ENCODE data around the gene UTF1. TPM values are rescaled to one million over a fixed set of nuclear protein-coding genes. Genes with fewer than 3 reads are reported as not detected.

The UTF1 gene
- total and polyA plus RNA-seq, 5 donors, result not detected

DNA sequence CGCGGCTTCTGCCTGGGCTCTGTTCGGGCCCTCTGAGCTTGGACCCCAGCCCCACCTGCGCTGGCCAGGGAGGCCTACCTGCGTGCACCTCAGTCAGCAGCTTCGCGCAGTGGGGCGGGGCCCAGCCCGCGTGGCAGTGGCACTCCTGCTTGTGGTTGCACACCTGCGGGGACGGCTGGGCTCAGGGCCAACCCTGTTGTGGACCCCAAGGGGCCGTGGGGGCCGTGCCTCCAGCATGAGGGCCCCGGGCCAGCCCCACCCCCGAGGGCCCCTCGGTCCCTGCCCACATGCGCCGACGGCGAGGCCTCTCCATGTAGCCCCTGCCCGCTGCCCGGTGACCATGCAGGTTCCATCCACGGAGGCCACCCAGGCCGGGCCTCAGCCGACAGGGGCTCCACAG is 39.4 kb downstream of the UTF1 start:
- no peak for DNase-seq
- H3K27ac ChIP-seq (ENCODE audit: low read length), result no peak overlapping the region
- no peaks in the 10 kb centered on the region for H3K9me3 ChIP-seq (ENCODE audit: control insufficient read depth, low read length)
- intact Hi-C loops (cut with DNase I), result no loop called here
- no peak for ATAC-seq
- 90% methylated on average over 26 of the region's 26 CpGs for WGBS
- H3K4me1 ChIP-seq (ENCODE audit: control insufficient read depth, insufficient read depth, low read length), result no peaks in the 10 kb centered on the region
- H3K27me3 ChIP-seq (ENCODE audit: control insufficient read depth, insufficient read depth), result no peaks in the 10 kb centered on the region
- no peak overlapping the region for H3K4me3 ChIP-seq (ENCODE audit: low read length)

GRCh38 chr10:133270204-133270603 is 40.2 kb downstream of the UTF1 start:
- ATAC-seq (no peak), DNase-seq (no peak)
- WGBS, result 92% methylated on average over 20 of the region's 20 CpGs
- no peaks in the 10 kb centered on the region for H3K27me3 ChIP-seq (ENCODE audit: control insufficient read depth, insufficient read depth)
- H3K4me3 ChIP-seq (ENCODE audit: low read length), result no peak overlapping the region
- no peaks in the 10 kb centered on the region for H3K9me3 ChIP-seq (ENCODE audit: control insufficient read depth, low read length)
- no peak overlapping the region for H3K27ac ChIP-seq (ENCODE audit: low read length)
- intact Hi-C loops (cut with DNase I), result no loop called here
- H3K4me1 ChIP-seq (ENCODE audit: control insufficient read depth, insufficient read depth, low read length), result no peaks in the 10 kb centered on the region

- 93% methylated on average over 19 of the region's 19 CpGs for WGBS
- DNase-seq, result no peak
- Histone ChIP-seq H3K4me3 (ENCODE audit: low read length) (no peak overlapping the region), H3K27ac (ENCODE audit: low read length) (no peak overlapping the region), H3K27me3 (ENCODE audit: control insufficient read depth, insufficient read depth) (no peaks in the 10 kb centered on the region), H3K9me3 (ENCODE audit: control insufficient read depth, low read length) (no peaks in the 10 kb centered on the region), H3K4me1 (ENCODE audit: control insufficient read depth, insufficient read depth, low read length) (no peaks in the 10 kb centered on the region)
- intact Hi-C loops (cut with DNase I), result no loop called here
- ATAC-seq, result no peak
Observed at GRCh38 chr10:133270773-133271297, 40.8 kb downstream of the UTF1 start.

DNA sequence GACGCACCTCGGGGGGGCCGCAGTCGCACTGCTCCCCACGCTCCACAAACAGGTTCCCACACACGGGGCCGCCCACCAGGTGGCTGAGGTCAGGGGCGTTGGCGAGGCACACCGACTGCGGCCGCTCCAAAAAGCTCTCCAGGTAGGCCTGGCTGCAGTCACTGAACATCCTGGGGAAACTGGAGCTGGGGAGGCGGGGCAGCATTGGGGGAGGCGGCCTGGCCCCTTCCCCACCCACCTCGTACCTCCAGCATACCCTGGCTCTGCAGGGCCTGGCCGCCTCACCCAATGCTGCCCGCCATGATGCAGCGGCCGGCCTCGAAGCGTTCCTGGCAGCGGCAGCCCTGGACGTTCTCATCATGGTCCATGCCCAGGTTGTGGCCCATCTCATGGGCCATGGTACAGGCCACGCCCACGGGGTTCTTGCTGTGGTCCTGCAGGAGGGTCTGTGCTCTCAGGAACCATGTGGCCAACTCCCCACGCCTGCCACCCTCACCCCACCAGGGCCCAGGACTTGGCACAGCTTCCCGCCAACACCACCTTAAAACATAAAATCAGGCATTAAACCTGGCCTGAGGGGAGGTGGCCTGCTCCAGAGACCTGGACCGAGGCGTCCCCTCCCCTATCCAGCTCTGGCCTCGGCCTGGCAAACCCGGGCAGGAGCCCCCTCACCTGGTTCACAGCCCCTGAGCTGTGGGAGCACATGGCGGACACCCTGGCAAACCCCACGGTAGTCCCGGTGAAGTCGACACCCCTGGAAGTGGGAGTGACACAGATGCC is 41.7 kb downstream of the UTF1 start:
- intact Hi-C loops (cut with DNase I), result no loop called here
- ATAC-seq, result no peak
- Histone ChIP-seq H3K9me3 (ENCODE audit: control insufficient read depth, low read length) (no peaks in the 10 kb centered on the region), H3K27ac (ENCODE audit: low read length) (no peak overlapping the region), H3K27me3 (ENCODE audit: control insufficient read depth, insufficient read depth) (no peaks in the 10 kb centered on the region), H3K4me3 (ENCODE audit: low read length) (no peak overlapping the region), H3K4me1 (ENCODE audit: control insufficient read depth, insufficient read depth, low read length) (no peaks in the 10 kb centered on the region)
- DNase-seq, result no peak
- 83% methylated on average over 35 of the region's 35 CpGs for WGBS

DNA sequence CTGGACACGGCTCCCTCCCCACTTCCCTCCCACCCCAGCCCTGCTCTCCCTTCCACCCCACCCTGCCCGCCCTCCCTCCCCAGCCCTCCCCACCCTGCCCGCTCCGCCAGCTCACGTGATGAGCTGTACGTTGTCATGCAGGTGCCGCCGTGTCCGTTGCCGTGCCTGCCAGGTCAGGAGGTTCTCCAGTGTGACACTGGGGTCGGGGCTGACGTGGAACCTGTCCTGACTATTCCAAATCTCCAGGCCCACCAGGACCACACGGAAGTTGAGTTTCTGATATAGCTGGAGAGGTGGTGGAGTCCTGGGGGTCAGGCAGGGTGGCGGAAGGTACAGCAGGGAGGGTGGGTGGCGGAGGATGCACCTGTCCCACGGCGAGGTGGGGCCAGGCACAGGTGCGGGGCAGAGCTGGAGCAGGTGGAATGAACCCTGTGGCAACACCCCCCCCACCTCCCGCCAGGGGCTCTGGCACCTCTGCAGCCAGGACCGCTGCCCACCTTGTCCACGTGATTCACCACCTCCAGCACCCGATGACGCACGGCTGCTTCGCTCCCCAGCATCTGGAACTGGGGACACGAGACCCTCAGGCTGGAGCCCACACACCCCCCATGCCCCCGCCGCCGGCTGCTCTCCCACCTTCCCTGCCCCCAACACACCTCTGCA is 42.4 kb downstream of the UTF1 start:
- DNase-seq (peak in 1 of 3 donors; percentile 48), ATAC-seq (no peak)
- intact Hi-C loops (cut with DNase I), result no loop called here
- no peaks in the 10 kb centered on the region for H3K27me3 ChIP-seq (ENCODE audit: control insufficient read depth, insufficient read depth)
- WGBS, result 85% methylated on average over 29 of the region's 29 CpGs
- no peak overlapping the region for H3K4me3 ChIP-seq (ENCODE audit: low read length)
- no peaks in the 10 kb centered on the region for H3K9me3 ChIP-seq (ENCODE audit: control insufficient read depth, low read length)
- H3K27ac ChIP-seq (ENCODE audit: low read length), result no peak overlapping the region
- H3K4me1 ChIP-seq (ENCODE audit: control insufficient read depth, insufficient read depth, low read length), result no peaks in the 10 kb centered on the region

DNA sequence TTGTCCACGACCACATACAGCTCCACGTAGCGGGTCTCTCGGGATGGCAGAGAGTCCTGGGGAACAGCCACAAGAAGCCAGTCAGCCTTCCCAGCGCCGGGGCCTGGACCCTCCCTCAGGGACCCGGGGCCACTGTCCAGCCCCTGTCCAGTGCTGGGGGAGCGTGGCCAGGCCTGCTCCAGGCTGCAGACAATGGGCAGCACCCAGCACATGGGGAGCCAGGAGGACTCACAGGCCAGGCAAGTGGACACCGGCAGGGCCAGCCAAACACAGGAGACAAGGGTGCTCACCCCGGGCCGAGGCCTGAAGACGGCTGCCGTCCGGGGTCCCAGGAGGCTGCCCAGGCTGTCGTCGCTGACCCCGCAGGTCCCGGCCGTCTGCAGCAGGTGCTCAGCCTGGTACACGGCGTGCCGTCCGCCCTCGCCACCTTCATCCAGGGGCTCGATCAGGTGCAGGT is 43.0 kb downstream of the UTF1 start:
- Histone ChIP-seq H3K9me3 (ENCODE audit: control insufficient read depth, low read length) (no peaks in the 10 kb centered on the region), H3K27me3 (ENCODE audit: control insufficient read depth, insufficient read depth) (no peaks in the 10 kb centered on the region), H3K4me1 (ENCODE audit: control insufficient read depth, insufficient read depth, low read length) (no peaks in the 10 kb centered on the region), H3K27ac (ENCODE audit: low read length) (no peak overlapping the region), H3K4me3 (ENCODE audit: low read length) (no peak overlapping the region)
- intact Hi-C loops (cut with DNase I), result no loop called here
- WGBS, result 86% methylated on average over 25 of the region's 25 CpGs
- DNase-seq (peak in 1 of 3 donors; percentile 53), ATAC-seq (no peak)

- no peak for ATAC-seq
- Histone ChIP-seq H3K4me1 (ENCODE audit: control insufficient read depth, insufficient read depth, low read length) (no peaks in the 10 kb centered on the region), H3K27me3 (ENCODE audit: control insufficient read depth, insufficient read depth) (no peaks in the 10 kb centered on the region), H3K4me3 (ENCODE audit: low read length) (no peak overlapping the region), H3K27ac (ENCODE audit: low read length) (no peak overlapping the region), H3K9me3 (ENCODE audit: control insufficient read depth, low read length) (no peaks in the 10 kb centered on the region)
- intact Hi-C loops (cut with DNase I), result no loop called here
- DNase-seq, result peak in 1 of 3 donors; percentile 57
- WGBS, result 90% methylated on average over 28 of the region's 28 CpGs
Observed at GRCh38 chr10:133273534-133274143, 43.6 kb downstream of the UTF1 start.

DNA sequence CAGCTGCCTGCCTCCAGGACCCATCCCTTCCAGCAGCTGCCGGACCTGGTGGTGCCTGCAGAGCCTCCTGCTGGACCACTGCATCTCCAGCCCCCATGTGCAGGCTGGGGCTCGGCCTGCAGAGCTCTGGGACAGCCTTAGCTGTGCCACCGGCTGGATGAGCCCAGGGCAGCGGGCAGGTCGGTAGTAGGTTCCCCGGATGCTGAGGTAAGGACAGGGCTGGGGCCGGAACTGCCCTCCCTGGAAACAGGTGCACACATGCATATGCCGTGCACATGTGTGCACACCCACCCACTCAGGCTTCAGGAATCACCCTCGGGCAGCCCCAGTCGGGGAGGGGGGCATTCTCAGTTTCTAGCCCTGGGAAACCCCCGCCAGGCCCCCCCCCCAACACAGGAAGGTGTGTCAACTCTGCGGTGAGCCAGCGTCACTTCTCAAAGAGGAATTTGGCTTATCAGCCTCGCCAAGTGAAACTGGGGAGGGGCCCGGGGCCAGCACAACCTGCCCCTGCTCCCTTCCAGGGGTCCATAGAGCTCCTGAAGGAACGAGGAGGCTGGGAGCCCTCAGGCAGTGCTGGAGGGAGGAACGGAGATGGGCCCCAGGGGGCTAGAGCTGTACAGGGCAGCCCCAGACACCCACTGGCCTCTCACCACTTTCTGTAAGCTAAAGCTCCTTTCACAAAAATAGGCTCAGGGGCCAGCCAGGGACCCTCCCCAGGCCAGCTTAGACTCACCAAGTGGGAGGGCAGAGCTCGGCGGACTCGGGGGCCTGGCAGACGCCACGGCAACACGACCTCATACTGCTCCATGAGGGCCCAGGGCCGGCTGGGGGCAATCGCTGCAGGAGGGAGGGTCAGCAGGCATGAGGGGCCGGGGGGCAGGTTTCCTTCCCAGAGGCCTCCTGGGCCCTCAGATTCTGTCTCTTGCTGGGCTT is 45.0 kb downstream of the UTF1 start:
- Histone ChIP-seq H3K27ac (ENCODE audit: low read length) (no peak overlapping the region), H3K27me3 (ENCODE audit: control insufficient read depth, insufficient read depth) (no peaks in the 10 kb centered on the region), H3K9me3 (ENCODE audit: control insufficient read depth, low read length) (no peaks in the 10 kb centered on the region), H3K4me3 (ENCODE audit: low read length) (no peak overlapping the region), H3K4me1 (ENCODE audit: control insufficient read depth, insufficient read depth, low read length) (no peaks in the 10 kb centered on the region)
- peak in 1 of 3 donors; percentile 57 for DNase-seq
- intact Hi-C loops (cut with DNase I), result no loop called here
- ATAC-seq, result no peak
- WGBS, result 34% methylated on average over 26 of the region's 26 CpGs

DNA sequence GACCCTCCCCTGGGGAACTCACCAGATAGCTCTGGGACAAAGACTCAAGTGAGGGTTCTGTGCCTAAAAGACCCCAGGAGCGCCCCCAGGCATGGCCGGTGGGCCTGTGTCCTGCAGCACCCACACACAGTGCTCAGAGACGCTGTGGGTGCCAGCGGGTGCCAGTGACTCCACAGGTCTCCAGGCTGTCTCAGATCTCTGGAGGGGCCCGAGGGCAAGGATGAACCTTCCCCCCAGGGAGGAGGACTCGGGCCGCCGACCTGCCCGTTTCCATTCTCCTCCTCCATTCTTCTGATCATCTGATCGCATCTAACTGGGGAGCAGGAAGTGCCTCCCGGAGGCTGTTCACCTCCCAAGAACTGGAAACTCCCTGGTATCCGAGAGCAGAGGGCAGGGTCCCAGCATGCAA is 45.7 kb downstream of the UTF1 start:
- no peaks in the 10 kb centered on the region for H3K9me3 ChIP-seq (ENCODE audit: control insufficient read depth, low read length)
- DNase-seq (peak in 1 of 3 donors; percentile 20), ATAC-seq (no peak)
- H3K27ac ChIP-seq (ENCODE audit: low read length), result no peak overlapping the region
- intact Hi-C loops (cut with DNase I), result no loop called here
- no peak overlapping the region for H3K4me3 ChIP-seq (ENCODE audit: low read length)
- H3K27me3 ChIP-seq (ENCODE audit: control insufficient read depth, insufficient read depth), result no peaks in the 10 kb centered on the region
- 35% methylated on average over 12 of the region's 12 CpGs for whole genome bisulfite sequencing
- no peaks in the 10 kb centered on the region for H3K4me1 ChIP-seq (ENCODE audit: control insufficient read depth, insufficient read depth, low read length)

GRCh38 chr10:133276100-133276434 is 46.0 kb downstream of the UTF1 start:
- intact Hi-C loops (cut with DNase I), result no loop called here
- H3K27me3 ChIP-seq (ENCODE audit: control insufficient read depth, insufficient read depth), result no peaks in the 10 kb centered on the region
- H3K9me3 ChIP-seq (ENCODE audit: control insufficient read depth, low read length), result no peaks in the 10 kb centered on the region
- no peak overlapping the region for H3K4me3 ChIP-seq (ENCODE audit: low read length)
- H3K4me1 ChIP-seq (ENCODE audit: control insufficient read depth, insufficient read depth, low read length), result no peaks in the 10 kb centered on the region
- no peak for ATAC-seq
- H3K27ac ChIP-seq (ENCODE audit: low read length), result no peak overlapping the region
- 30% methylated on average over 6 of the region's 6 CpGs for WGBS
- peak in 1 of 3 donors; percentile 41 for DNase-seq

Measured in right cardiac atrium (tissue), 5 donors.